Activated CD8-positive, alpha-beta T cell treated with anti-CD3 and anti-CD28 coated beads for 36 hours (primary cell): ENCODE results near the gene KCNMB2. TPM values are rescaled to one million over a fixed set of nuclear protein-coding genes. Genes with fewer than 3 reads are reported as not detected.

Experiments used
- ATAC-seq: fragments of 200-7000 bp; cut with Tn5 transposase; one replicate; pipeline ENCODE4 v1.10.0; 2021; ENCODE audit warnings: mild to moderate bottlenecking, moderate library complexity
- CTCF ChIA-PET: fragments of 350-600 bp; sonication (Branson Sonifier 250); formaldehyde crosslinking; loops from one replicate; lab custom pipeline; 2021; ENCODE audit warnings: antibody characterized with exemption; lab: Charles Lee
- POLR2A ChIA-PET: fragments of 350-600 bp; sonication (Branson Sonifier 250); formaldehyde crosslinking; loops from one replicate; lab custom pipeline; 2021; ENCODE audit warnings: antibody characterized with exemption; lab: Charles Lee
- DNase-seq: peaks from one replicate; pipeline ENCODE4 v3.0.0-alpha.2; 2020
- H3K27ac Mint-ChIP-seq: one replicate; pipeline ENCODE4 v1.8.0; 2021; ENCODE audit warnings: mild to moderate bottlenecking, mixed read lengths
- H3K27me3 Mint-ChIP-seq: one replicate; pipeline ENCODE4 v1.8.0; 2021; ENCODE audit warnings: mixed read lengths
- H3K36me3 Mint-ChIP-seq: one replicate; pipeline ENCODE4 v1.8.0; 2021; ENCODE audit warnings: low read depth, mixed read lengths
- H3K4me1 Mint-ChIP-seq: one replicate; pipeline ENCODE4 v1.8.0; 2021; ENCODE audit warnings: low read depth, mixed read lengths
- H3K4me3 Mint-ChIP-seq: one replicate; pipeline ENCODE4 v1.8.0; 2021; ENCODE audit warnings: mild to moderate bottlenecking, moderate library complexity, mixed read lengths
- H3K9me3 Mint-ChIP-seq: one replicate; pipeline ENCODE4 v1.8.0; 2021; ENCODE audit warnings: mixed read lengths
- intact Hi-C: fragments of 100-400 bp; cut with micrococcal nuclease; formaldehyde crosslinking; loops from one replicate; pipeline ENCODE4 v1.10.0; 2022
- total RNA-seq, 2 experiments: library from RNA; stranded (reverse); gene quantifications; one replicate each; pipeline ENCODE4 v1.2.3, GENCODE V29; 2021
- TF ChIP-seq, protein P1 (sequence below): fragments of 200-600 bp; IDR thresholded peaks from one replicate; pipeline ENCODE4 v1.8.0; 2022; ENCODE audit warnings: antibody characterized with exemption, mild to moderate bottlenecking

KCNMB2 gene
- total RNA-seq, 2 experiments from 2014 or later, result not detected

DNA sequence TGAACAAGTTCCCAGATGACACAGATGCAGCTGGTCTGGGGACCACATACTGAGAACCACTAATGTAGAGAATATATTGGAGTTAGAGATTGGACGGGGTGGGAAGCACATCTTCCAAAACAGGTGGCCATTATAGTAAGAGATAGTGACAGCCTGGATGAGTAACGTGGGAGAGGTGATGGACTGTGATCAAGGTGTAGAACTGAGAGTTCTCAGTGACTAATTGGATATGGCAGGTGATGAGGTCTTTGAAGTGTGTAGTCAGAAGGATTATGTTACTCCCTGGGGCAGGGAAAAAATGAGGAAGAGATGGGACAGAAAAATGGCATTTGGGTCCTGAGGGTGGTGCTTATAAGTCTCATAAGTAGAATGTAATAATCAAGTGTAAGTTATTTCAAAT lies 66.6 kb downstream of the KCNMB2 start:
- TF ChIP-seq, protein P1, sequence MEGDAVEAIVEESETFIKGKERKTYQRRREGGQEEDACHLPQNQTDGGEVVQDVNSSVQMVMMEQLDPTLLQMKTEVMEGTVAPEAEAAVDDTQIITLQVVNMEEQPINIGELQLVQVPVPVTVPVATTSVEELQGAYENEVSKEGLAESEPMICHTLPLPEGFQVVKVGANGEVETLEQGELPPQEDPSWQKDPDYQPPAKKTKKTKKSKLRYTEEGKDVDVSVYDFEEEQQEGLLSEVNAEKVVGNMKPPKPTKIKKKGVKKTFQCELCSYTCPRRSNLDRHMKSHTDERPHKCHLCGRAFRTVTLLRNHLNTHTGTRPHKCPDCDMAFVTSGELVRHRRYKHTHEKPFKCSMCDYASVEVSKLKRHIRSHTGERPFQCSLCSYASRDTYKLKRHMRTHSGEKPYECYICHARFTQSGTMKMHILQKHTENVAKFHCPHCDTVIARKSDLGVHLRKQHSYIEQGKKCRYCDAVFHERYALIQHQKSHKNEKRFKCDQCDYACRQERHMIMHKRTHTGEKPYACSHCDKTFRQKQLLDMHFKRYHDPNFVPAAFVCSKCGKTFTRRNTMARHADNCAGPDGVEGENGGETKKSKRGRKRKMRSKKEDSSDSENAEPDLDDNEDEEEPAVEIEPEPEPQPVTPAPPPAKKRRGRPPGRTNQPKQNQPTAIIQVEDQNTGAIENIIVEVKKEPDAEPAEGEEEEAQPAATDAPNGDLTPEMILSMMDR, result no peak
- Mint-ChIP-seq H3K9me3 (no peaks in the 10 kb centered on the region), H3K4me3 (no peak overlapping the region), H3K36me3 (no peaks in the 10 kb centered on the region), H3K27me3 (peaks cover 13% of the 10 kb centered on the region), H3K4me1 (no peaks in the 10 kb centered on the region), H3K27ac (no peak overlapping the region)
- no peak for DNase-seq
- intact Hi-C loops, result no loop called here
- ChIA-PET POLR2A (no interaction called here), CTCF (no interaction called here)
- no peak for ATAC-seq

DNA sequence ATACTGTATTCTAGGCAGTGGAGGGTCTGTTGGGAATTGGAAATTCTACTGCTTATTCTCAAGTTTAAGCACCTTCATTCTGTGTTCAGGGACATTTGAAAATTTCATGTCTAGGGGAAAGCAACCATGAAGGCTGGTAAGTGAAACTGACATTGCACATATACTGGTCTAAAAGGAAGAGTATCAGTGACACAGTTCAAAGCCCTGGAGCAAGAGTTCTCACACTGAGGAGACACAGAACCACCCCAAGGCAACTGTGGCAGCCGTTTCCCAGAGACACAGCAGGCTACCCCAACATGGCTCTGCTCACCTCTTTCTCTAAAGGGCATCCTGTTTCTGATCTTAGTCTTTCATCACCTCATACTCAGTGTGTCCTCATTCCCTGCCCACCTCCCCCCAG lies 67.5 kb downstream of the KCNMB2 start:
- Mint-ChIP-seq H3K4me3 (no peak overlapping the region), H3K36me3 (no peaks in the 10 kb centered on the region), H3K27me3 (peaks cover 11% of the 10 kb centered on the region), H3K27ac (no peak overlapping the region), H3K9me3 (no peaks in the 10 kb centered on the region), H3K4me1 (no peaks in the 10 kb centered on the region)
- intact Hi-C loops, result no loop called here
- DNase-seq (no peak), ATAC-seq (no peak)
- POLR2A ChIA-PET, result no interaction called here
- TF ChIP-seq, protein P1, result no peak
- CTCF ChIA-PET, result no interaction called here

DNA sequence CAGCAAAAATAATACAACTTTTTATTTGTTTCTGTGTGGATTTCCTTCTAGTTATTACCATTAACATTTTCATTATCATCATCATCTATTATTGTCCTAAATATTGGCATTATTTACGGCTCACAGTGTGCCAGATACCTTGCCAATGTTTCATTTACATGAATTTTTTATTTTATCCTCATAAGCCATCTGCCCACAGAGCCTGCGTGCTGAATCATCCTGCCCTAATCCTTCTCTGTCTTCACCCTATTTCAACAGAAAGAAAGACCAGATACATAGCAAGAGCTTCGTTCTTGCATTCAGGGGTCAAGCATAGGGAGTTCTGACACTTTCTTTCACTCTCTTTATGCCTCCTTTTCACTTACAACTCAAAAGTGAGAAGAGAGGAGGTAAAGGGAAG lies 82.0 kb downstream of the KCNMB2 start:
- Mint-ChIP-seq H3K4me3 (no peak overlapping the region), H3K27ac (no peak overlapping the region), H3K9me3 (no peaks in the 10 kb centered on the region), H3K36me3 (no peaks in the 10 kb centered on the region), H3K4me1 (no peaks in the 10 kb centered on the region), H3K27me3 (no peaks in the 10 kb centered on the region)
- no peak for ATAC-seq
- intact Hi-C loops, result no loop called here
- TF ChIP-seq, protein P1, result no peak
- DNase-seq, result no peak
- ChIA-PET POLR2A (no interaction called here), CTCF (no interaction called here)

DNA sequence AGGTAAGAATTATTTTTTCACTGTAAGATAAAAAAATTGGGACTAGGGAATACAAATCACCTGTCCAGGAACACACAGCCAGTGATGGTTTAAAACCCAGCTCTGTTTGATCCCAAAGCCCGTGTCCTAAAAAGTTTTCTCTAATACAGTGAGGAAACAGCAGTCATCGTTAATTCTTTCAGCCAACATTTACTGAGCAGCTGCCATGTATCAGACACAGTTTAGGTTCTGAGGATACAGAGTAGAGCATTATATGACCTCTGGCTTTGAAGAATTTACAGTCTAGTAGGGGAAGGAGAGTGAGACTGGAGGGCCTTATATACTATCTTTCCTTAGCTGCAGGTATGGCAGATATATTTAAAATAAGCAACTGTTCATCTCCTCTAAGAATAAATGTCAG lies 82.7 kb downstream of the KCNMB2 start:
- intact Hi-C loops, result no loop called here
- H3K27me3 Mint-ChIP-seq, result no peaks in the 10 kb centered on the region
- POLR2A ChIA-PET, result no interaction called here

DNA sequence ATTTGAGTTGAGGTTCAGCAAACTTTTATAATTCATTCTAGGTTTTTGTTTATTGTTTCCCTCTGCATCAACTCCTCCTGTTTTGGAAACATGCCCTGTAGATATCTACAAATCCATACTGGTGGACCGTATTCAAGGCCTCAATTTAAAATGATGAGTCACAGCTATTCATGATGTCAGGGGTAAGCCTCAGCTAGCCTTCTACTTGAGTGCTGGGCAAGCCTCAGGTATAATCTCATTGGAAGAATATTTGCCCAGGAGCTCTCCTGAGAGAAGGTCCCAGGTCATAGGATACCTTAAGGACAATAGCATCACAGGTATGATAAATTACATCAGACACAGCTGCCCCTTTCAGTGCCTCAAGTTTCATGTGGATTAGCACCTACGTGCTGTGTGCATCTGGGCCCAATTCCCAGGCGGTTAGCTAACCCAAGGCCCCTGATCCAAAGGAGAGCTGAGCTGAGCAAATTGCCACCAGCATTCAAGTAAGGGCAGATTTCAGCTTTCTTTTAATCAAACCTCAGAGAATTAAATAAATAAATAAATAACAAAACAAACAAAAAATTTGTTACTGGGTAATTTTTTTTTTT lies 87.5 kb downstream of the KCNMB2 start:
- Mint-ChIP-seq H3K27ac (no peak overlapping the region), H3K4me3 (no peak overlapping the region), H3K36me3 (no peaks in the 10 kb centered on the region), H3K9me3 (no peaks in the 10 kb centered on the region), H3K4me1 (no peaks in the 10 kb centered on the region), H3K27me3 (no peaks in the 10 kb centered on the region)
- CTCF ChIA-PET, result no interaction called here
- POLR2A ChIA-PET, result no interaction called here
- intact Hi-C loops, result no loop called here
- DNase-seq (no peak), ATAC-seq (no peak)
- TF ChIP-seq, protein P1, result no peak

More for the DNA sequence above, 82.7 kb downstream of the KCNMB2 start:
- Mint-ChIP-seq H3K27ac (no peak overlapping the region), H3K9me3 (no peaks in the 10 kb centered on the region), H3K36me3 (no peaks in the 10 kb centered on the region), H3K4me3 (no peak overlapping the region), H3K4me1 (no peaks in the 10 kb centered on the region)
- CTCF ChIA-PET, result no interaction called here
- ATAC-seq (no peak), DNase-seq (no peak)
- TF ChIP-seq, protein P1, result no peak
